Erythroblast (primary cell): ENCODE data around the gene GNAL.

ENCODE experiments used
- GATA1 ChIP-seq: IDR thresholded peaks from 2 replicates; pipeline ENCODE4 v1.6.1; 2011; ENCODE audit warnings: low read depth, mild to moderate bottlenecking, control low read depth, low read length, moderate library complexity
- POLR2A ChIP-seq: IDR thresholded peaks from 2 replicates; pipeline ENCODE4 v1.6.1; 2011; ENCODE audit warnings: mild to moderate bottlenecking, low read length

- TF ChIP-seq POLR2A (no peak), GATA1 (no peak)
Observed at GRCh38 chr18:11882636-11883035, 193.6 kb downstream of the GNAL start.
